Measurements from ENCODE around the gene HLA-B.
A peak's percentile ranks its signal among the peaks of the same experiment; 100 is the strongest.

- TF ChIP-seq POLR2A (IDR thresholded peaks at IDR 0.05; ENCODE audit: low read depth, low read length): peak; percentile 49; the same call in 1 of the 2 replicates
- no peak for TF ChIP-seq POLR2AphosphoS5 (IDR thresholded peaks at IDR 0.05; ENCODE audit: low read depth, low read length)
- TF ChIP-seq SPI1 (IDR thresholded peaks at IDR 0.05; ENCODE audit: low read depth, low read length): no peak
- TF ChIP-seq TAF1 (IDR thresholded peaks at IDR 0.05; ENCODE audit: low read depth, low read length): no peak
- TF ChIP-seq POU2F2 (IDR thresholded peaks at IDR 0.05; ENCODE audit: low read depth, low read length): peak; percentile 53; the same call in 1 of the 2 replicates
- no peak for TF ChIP-seq PAX5 (IDR thresholded peaks at IDR 0.05; ENCODE audit: insufficient read depth, low read length, severe bottlenecking)
Measured at GRCh38 chr6:31353384-31353945, 3.5 kb downstream of the HLA-B start.
